Left cardiac atrium (tissue), 4 donors: ENCODE measurements around the gene IRF9. TPM values are rescaled to one million over a fixed set of nuclear protein-coding genes. Genes with fewer than 3 reads are reported as not detected.

ENCODE experiments used
- ATAC-seq, 2 donors: fragments of 200-7000 bp; cut with Tn5 transposase; one replicate each; pipeline ENCODE4 v1.9.1; 2020; ENCODE audit warnings: mild to moderate bottlenecking in 2 of 2, moderate library complexity in 2 of 2
- DNase-seq: peaks from one replicate; pipeline ENCODE4 v3.0.0-alpha.2; 2020
- intact Hi-C, 2 donors: fragments of 100-400 bp; cut with DNase I; formaldehyde crosslinking; loops; one replicate each; pipeline versions ENCODE4 v1.14.1 to v1.15.1; 2022 to 2023
- long read RNA-seq: library from polyadenylated mRNA; unstranded; transcript quantifications from one replicate; pipeline ENCODE4 v2.0.0, GENCODE V29; 2021
- total RNA-seq, 2 donors: library from RNA; stranded (reverse); fragmentation: NEBNext Ultra II Directional; extraction: Animal tissue kit (Norgen Biotek cat#: 25700); gene quantifications; one replicate each; pipeline ENCODE4 v1.2.1, GENCODE V29; 2021
- donor health status: DM: no; HTN: yes; CAD: no.
- donor health status: DM: no; HTN: yes; CAD: no; lungs with severe emphysema.
- donor health status: DM: yes; HTN: yes; CAD: no.
- donor health status: Dilated cardiomyopathy.

Gene IRF9, protein sequence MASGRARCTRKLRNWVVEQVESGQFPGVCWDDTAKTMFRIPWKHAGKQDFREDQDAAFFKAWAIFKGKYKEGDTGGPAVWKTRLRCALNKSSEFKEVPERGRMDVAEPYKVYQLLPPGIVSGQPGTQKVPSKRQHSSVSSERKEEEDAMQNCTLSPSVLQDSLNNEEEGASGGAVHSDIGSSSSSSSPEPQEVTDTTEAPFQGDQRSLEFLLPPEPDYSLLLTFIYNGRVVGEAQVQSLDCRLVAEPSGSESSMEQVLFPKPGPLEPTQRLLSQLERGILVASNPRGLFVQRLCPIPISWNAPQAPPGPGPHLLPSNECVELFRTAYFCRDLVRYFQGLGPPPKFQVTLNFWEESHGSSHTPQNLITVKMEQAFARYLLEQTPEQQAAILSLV
- total RNA-seq, result 10 to 100 TPM; 44.7 to 84.6 TPM
- long read RNA-seq, transcript IRF9-202 (9 exons, 1,838 nt), result major isoform, 51 of 100 reads
- long read RNA-seq, transcript IRF9-215 (8 exons, 1,769 nt), result minor isoform, 6 of 100 reads
- long read RNA-seq, partial matches to known transcripts, result 2 of 100 reads
- long read RNA-seq, other reads (novel, unspliced or antisense), result 41 of 100 reads

GRCh38 chr14:24160850-24161804, at the start of gene IRF9:
IRF9 (plus strand) TSS chr14:24161265; CDS start chr14:24162145, 880 bp downstream.
- peak; percentile 93 to 96 for ATAC-seq
- intact Hi-C loops, result no loop called here
- DNase-seq, result peak; percentile 97

DNA sequence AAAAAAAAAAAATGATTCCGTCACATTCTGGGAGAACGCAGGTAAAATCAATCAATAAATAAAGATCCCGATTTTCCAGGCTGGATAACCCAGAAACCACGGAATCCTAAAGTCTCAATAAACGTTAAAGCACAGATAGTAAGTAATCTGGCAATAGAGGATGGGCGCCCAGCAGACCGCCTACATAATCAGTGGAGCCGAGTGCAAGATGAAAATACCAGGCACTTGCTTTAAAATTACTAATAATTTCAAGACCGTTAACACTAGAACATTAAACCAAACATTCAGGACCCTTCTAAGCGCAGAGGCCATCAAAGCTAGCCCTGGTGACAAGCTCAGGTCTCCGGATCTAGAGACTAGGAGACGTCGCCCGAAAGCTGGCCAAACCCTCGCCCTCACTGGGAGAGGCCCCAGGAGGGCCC, 47.7 kb upstream of the IRF9 start:
- intact Hi-C loops, result loop anchor here in 1 of 2 donors (5.0 kb wide), 1 partner anchor 34 kb away; the partner anchor contains the start of genes PSME2 and RNF31
- DNase-seq (no peak), ATAC-seq (peak in 1 of 2 donors; percentile 1)

DNA sequence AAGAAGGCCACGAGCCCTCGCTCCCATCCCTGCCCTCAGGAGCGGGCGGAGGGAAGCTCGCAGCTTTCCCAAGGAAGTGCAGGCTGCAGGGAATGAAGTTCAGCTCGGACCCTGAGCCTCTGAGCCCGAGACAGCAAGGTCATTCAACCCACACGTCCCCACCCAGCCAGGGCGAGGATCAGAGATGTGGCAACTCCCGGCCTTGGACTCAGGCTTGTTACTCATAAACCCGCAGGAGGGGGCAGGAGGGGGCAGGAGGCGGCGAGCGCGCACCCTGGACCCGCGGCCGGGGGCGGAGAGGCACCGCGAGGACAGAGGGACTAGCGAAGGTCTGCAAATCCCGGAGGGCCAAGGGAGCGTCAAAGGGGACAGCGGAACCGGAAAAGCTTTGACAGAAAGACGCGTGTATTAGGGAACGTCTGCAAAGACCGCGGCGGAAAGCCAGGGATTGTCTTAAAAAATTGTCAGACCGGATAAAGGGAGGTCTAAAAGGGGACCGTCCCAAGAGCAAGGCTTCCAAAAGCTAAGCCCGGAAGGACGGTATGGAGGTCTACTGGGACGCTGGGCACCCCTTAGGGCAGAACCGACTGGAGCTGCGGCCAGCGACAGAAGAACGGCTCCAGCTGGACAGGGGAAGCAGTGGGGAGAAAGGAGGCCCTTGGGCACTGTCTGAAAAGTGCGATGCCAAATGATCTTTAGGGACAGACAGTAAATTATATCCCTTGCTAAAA, 47.1 kb upstream of the IRF9 start:
- DNase-seq, result peak; percentile 89
- intact Hi-C loops, result loop anchor here in 1 of 2 donors (5.0 kb wide), 1 partner anchor 33 kb away; the partner anchor contains the start of genes PSME2 and RNF31
- peak; percentile 55 to 61 for ATAC-seq

GRCh38 chr14:24114532-24115421, 46.3 kb upstream of the IRF9 start, which contains the start of the genes DCAF11 and NRL:
DCAF11 (plus strand) TSS chr14:24114777; CDS start chr14:24115595, 818 bp downstream.
NRL (minus strand) TSS chr14:24114949; CDS start chr14:24082848, 32,101 bp downstream.
- intact Hi-C loops, result loop anchor here in 1 of 2 donors (5.0 kb wide), 1 partner anchor 33 kb away; the partner anchor contains the start of genes PSME2 and RNF31

DNA sequence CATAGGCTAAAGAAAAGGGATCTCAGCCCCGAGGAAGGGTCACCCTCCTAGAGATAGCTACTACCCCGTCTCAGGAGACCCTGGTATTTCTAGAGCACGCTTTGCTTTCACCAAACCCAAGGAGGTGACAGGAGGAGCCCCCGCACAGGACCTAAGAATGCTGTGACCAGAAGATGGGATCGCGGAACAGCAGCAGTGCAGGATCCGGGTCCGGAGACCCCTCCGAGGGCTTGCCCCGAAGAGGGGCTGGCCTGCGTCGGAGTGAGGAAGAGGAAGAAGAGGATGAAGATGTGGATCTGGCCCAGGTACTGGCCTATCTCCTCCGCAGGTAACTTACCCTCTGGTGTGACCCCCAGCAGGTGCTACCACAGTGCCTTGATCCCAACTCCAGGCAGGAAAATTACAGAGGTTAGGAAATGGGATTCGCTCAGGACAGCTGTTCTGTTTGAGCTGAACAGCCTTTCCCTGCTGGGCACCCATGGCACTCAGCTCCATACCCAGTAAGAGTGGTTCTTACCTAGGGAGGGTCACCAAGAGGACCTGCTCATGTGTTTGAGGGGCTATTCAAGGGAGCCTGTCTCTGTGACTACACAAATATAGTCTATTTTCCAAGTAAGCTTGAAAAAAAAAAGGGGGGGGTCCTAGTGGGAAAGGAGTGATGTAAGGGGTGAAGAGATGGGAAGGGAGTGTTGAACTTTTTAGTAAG, 45.5 kb upstream of the IRF9 start:
- intact Hi-C loops, result no loop called here
- no peak for ATAC-seq
- DNase-seq, result no peak

More at GRCh38 chr14:24114532-24115421, 46.3 kb upstream of the IRF9 start, which contains the start of the genes DCAF11 and NRL:
- ATAC-seq (peak; percentile 94 to 97), DNase-seq (peak; percentile 98)

DNA sequence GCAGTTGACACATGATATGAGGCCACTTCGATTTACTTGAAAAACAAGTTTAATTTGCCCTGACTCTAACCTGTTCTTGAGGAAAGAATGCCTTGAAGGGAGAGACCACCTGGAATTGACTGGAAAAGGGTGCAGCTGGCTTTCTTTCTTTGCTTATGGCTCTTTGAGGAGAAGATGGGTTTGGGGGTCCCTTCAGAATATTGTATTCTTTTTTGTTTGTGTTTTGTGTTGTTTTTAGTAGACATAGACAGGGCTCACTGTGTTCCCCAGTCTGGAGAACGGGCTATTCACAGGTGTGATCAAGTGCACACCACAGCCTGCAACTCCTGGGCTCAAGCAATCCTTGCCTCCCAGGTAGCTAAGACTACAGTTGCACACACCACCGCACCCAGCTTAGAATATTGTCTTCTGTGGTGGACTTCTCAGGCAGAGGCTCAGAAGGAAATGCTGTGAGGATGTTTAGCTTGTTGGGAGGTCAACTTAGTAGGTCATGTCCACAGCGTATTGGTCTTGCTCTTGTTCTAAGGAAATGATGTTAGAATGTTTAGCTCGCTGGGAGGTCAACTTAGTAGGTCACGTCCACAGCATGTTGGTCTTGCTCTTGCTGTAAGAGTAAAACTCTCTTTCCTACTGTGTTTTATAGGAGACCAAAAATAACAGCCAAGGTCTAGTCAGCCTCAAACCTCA, 44.8 kb upstream of the IRF9 start:
- ATAC-seq (no peak), DNase-seq (no peak)
- intact Hi-C loops, result no loop called here

- no peak for DNase-seq
- intact Hi-C loops, result no loop called here
- ATAC-seq, result no peak
These were observed 43.9 kb upstream of the IRF9 start for GRCh38 chr14:24117179-24117578.

DNA sequence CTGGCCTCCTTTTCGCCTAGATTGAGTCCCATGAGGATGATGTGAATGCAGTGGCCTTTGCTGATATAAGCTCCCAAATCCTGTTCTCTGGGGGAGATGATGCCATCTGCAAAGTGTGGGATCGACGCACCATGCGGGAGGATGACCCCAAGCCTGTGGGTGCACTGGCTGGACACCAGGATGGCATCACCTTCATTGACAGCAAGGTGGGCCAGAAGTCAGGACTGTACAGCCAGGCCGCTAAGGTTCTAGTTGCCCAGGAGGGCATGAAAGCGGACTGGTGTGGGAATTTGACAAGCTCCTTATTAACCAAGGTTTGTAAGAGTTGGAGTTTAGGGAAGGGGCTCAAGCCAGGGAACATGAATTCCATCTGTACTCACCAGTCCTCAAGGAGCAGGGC, 41.4 kb upstream of the IRF9 start:
- no peak for DNase-seq
- intact Hi-C loops, result no loop called here
- no peak for ATAC-seq

- ATAC-seq (no peak), DNase-seq (no peak)
- intact Hi-C loops, result no loop called here
These were observed 39.9 kb upstream of the IRF9 start for GRCh38 chr14:24121210-24121609.

- ATAC-seq, result no peak
- intact Hi-C loops, result no loop called here
- DNase-seq, result no peak
These were observed 38.6 kb upstream of the IRF9 start for GRCh38 chr14:24122416-24122815.

DNA sequence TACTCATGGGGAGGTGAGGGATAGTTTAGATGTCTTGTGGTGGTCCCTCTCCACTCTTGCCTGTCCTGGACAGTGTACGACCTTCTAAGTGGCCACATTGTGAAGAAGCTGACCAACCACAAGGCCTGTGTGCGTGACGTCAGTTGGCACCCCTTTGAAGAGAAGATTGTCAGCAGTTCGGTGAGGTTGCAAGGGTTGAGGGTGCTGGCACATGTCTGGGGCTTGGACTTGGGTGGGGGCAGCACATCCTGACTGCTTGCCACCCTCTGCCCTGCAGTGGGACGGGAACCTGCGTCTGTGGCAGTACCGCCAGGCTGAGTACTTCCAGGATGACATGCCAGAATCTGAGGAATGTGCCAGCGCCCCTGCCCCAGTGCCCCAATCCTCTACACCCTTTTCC, 38.2 kb upstream of the IRF9 start:
- intact Hi-C loops, result no loop called here
- no peak for ATAC-seq

DNA sequence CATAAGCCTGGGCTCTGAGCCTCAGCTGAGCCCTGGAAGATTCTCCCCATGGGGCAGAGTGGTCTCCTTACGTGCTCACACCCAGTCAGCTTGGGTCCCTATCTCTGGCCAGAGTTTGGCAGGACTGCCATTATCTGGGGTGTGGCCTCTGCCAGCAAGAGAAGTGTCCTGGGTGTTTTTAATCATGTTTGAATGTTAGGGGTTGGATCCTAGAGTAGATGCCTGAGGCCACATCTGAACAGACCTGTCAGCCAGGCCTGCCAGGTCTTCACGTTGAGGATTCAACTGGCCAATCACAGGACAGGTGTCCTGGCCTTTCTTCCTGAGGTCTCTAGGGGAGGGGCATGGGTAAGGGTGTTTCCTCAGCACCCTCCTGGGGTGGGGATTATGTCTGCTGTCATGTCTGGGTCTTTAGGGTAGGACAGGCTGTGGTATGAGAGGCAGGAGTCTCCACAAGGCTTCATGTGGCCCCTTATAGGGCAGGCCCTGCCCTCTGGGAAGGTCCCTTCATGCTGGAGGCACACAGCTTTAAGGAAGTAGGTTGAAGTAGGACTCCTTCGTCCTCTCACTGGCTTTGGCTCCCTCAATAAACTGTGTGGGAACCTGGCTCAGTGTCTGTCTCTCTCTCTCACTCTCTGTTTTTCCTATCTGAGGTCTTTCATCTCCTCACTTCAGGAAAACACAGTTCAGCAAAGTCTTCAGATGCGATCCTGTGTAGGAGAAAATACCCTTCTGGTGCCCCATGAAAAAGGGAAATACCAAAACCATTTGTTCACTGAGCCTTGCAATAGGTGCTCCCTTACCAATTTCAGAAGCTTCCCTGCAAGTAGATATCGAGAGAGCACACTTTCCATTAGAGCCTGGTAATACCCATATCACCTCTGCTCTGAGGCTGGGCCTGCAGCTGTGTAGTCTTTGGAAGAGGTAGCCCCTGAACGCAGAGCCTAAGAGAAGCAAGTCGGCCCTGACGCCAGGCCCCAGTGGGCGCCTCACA, 37.3 kb upstream of the IRF9 start:
- DNase-seq, result no peak
- ATAC-seq, result no peak
- intact Hi-C loops, result no loop called here

More for the DNA sequence above, 38.2 kb upstream of the IRF9 start:
- DNase-seq, result no peak

GRCh38 chr14:24126939-24127338, 34.1 kb upstream of the IRF9 start:
- intact Hi-C loops, result no loop called here
- DNase-seq, result no peak
- ATAC-seq, result no peak

- ATAC-seq (no peak), DNase-seq (no peak)
- intact Hi-C loops, result no loop called here
These were observed 33.4 kb upstream of the IRF9 start for GRCh38 chr14:24127673-24128072.

GRCh38 chr14:24129410-24129998, 31.6 kb upstream of the IRF9 start:
- intact Hi-C loops, result no loop called here
- DNase-seq (no peak), ATAC-seq (no peak)
